GM12874 (cell line): ENCODE results near the gene FBXW5.

Experiments used
- TF ChIP-seq, protein P1 (sequence below): IDR thresholded peaks from 2 replicates; pipeline ENCODE4 v1.5.1; 2011; ENCODE audit warnings: low read depth, mild to moderate bottlenecking, control low read depth, low read length, moderate library complexity; ENCODE audit not compliant: insufficient read depth

Gene FBXW5

DNA sequence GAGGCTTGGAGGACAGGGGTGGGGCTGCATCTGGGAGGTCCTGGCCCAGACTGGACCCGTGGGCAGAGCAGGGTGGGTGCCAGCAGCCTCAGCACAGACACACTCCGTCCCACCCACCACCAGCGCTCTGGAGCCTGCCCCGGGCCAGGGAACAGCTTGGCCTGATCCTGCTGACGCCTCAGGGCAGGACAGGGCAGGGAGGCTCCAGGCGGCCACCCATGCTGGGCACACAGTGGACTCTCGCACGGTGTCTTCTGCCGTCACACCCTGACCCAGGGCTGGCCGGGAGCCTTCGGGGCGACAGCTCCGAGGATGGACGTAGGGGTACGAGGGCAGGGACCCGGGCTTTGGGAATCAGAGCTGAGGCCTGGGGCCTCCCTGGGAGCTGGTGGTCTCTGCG lies 24.6 kb upstream of the FBXW5 start:
- TF ChIP-seq, protein P1, sequence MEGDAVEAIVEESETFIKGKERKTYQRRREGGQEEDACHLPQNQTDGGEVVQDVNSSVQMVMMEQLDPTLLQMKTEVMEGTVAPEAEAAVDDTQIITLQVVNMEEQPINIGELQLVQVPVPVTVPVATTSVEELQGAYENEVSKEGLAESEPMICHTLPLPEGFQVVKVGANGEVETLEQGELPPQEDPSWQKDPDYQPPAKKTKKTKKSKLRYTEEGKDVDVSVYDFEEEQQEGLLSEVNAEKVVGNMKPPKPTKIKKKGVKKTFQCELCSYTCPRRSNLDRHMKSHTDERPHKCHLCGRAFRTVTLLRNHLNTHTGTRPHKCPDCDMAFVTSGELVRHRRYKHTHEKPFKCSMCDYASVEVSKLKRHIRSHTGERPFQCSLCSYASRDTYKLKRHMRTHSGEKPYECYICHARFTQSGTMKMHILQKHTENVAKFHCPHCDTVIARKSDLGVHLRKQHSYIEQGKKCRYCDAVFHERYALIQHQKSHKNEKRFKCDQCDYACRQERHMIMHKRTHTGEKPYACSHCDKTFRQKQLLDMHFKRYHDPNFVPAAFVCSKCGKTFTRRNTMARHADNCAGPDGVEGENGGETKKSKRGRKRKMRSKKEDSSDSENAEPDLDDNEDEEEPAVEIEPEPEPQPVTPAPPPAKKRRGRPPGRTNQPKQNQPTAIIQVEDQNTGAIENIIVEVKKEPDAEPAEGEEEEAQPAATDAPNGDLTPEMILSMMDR, result no peak

DNA sequence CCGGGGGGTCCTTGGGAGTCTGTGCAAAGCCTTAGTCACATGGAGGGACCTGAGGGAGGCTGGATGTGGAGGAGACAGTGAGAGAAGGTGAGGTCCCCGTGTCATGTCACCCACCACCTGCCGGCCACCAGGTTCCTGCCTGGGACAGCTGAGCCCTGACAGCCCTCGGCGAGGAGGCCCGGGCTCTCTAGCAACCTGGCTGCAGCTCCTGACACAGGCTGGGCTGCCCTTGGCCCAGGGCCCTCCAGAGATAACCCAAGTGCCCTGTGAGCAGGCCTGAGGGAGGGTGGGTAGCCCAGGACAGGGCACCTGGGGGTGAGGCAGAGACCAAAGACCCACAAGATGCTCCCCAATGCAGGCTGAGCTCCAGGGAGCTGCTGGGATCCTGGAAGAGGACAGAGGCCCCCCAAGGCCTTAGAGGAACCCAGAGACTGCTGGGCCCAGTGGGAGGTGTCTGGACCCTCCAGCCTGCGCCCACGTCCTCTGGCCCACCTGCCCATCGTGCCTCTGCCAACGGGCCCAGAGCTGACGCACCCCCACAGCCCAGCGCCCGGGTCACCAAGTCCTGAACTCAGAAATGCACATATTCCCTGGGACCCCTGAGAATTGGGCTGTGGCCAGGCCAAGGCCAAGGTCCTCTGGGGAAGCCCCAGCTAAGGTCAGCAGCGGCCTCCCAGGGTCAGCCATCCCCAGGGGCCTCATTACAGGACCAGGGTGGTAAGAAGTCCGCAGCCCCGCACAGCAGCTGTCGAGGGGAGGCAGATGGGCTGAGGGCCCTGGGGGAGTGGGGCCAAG lies 24.0 kb upstream of the FBXW5 start:
- TF ChIP-seq, protein P1, result no peak

DNA sequence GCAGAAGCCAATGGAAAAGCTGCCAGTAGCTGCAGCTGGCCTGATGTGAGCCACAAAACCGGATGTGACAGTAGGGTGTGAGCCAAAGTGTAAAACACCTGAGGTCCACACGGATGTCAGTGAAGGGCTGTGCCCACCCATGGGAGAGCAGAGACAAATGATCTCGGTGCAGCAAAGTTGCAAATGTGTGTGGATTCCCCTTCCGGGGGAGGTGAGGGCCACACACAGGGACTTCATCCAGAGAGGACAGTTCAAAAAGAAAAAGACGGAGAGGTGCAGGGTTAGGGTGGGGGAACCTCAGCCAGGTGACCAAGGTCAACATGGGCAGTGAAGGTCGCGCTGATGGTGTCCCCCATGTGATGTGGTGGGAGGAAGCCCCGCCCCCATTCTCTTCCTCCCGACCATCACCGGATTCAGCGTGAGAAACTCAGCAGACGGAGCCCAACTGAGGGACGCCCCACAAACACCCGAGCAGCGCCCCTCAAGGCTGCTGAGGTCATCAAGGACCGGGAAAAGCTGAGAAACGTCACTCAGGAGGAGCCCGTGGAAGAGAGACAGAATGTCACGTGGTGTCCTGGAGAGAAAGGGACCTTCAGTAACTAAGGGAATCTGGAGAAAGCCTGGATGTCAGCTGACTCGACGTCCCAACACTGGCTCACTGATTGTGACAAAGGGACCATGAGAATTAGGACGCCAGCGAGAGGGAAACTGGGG lies 21.4 kb upstream of the FBXW5 start:
- TF ChIP-seq, protein P1, result no peak

DNA sequence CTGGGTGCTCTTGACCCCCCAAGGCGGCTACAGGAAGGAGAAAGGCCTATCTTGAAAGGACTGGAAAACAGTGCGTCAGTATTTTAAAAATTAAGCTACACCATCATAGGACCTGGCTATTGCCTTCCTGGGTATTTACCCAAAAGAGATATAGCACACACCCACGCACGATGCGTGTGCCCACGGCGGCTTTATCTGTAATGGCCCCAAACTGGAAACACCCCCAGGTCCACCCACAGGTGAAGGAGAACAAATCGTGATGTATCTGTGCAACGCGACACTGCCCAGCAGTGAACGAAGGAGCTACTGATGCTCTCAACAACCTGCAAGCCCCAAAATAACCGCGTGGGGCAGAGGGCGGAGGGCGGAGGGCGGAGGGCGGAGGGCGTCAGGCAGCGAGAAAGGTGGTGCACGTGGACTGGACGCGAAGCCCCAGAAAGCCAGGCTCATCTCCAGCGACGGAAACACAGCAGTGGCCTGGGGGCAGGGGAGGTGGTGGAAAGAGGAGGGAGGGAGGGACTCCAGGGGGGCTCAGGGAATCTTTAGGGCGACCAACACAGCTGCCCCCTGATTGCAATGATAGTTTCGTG lies 20.4 kb upstream of the FBXW5 start:
- TF ChIP-seq, protein P1, result no peak

DNA sequence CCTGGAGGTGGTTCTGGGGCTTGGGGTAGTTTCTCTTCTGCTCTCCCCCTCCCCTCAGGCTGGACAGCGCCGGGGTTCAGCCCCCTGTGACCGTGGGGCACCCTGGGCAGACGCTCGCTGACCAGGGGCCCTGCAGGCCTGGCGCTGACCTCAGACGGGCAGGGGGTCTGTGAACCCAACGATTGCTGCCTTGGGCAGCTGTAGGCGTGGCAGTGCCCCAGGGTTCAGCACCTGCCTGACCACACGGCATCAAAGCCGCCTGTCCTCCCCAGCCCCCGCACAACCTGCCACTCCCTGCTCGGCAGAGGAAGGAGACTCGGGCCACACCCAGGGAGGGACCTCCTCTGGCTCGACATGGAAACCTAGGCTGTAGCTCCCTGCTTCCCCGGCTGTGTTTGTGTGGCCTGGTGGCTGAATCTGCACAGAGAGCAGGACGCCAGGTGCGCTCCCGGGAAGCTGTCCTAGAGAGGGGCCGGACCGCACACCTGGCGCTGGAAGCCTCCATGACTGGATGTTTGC lies 19.7 kb upstream of the FBXW5 start:
- TF ChIP-seq, protein P1, result no peak

DNA sequence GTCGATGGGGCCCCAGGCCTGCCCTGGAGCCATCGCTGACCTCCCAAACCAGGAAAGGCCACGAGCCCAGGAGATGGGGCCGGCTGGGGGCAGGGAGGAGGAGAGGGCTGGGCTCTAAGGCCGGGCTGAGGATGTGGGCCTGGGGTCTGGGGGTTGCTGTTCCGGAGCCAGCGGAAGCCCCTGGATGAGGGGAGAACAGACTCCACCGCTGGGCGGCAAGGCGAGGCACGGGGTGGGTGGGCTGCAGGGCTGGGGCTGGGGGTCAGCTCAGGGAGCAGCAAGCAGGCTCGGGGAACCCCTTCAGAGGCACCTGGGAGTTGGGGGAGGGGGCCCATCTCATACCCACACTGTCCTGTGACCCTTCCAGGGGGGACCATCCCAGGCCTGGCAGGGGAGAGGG lies 19.2 kb upstream of the FBXW5 start:
- TF ChIP-seq, protein P1, result no peak

DNA sequence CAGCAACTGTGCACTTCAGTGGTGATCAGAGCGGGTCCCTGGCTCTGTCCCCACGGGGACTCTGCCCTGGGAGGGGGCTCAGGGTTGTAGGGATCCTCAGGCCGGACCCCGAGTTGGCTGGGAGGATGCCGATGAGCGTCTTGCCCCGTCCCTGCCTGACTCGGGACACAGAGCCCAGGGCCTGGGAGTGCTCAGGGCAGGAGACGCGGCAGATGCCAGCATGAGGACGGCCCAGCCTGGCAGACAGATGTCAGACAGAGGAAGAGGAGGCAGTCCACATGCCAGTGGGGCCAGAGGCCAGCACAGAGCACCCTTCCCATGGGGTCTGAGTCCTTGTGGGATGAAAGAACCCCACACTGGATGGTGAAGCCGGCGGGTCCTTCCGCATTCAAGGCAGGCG lies 18.8 kb upstream of the FBXW5 start:
- TF ChIP-seq, protein P1, result no peak
